ENCODE measurements around the gene ZAR1. TPM values are rescaled to one million over a fixed set of nuclear protein-coding genes. Genes with fewer than 3 reads are reported as not detected.

The ZAR1 gene
- total and polyA plus RNA-seq, 10 of the 15 experiments (the other 5 are each of a cell fraction or from before 2014, with no cell fraction given), result not detected

GRCh38 chr4:48539597-48539996, 49.5 kb downstream of the ZAR1 start:
- no peaks in the 10 kb centered on the region for H3K9me3 ChIP-seq (replicated peaks; ENCODE audit: control insufficient read depth, insufficient read depth, low read length)
- H3K9ac ChIP-seq (ENCODE audit: control insufficient read depth, insufficient read depth, low read length), result no peak overlapping the region
- H3K27ac ChIP-seq (ENCODE audit: control insufficient read depth, insufficient read depth), result no peak overlapping the region
- intact Hi-C loops (cut with micrococcal nuclease; ENCODE audit: unreplicated experiment), result no loop called here
- no peak overlapping the region for H3K4me3 ChIP-seq
- H3K4me1 ChIP-seq (ENCODE audit: control insufficient read depth, insufficient read depth, low read length), result no peaks in the 10 kb centered on the region
- BruUV-seq (replicated peaks), result no TSS peak
- ChIA-PET SMC1A (ENCODE audit: uncharacterized antibody, unreplicated experiment) (no interaction called here), RAD21 (ENCODE audit: unreplicated experiment) (no interaction called here), CTCF (interaction anchor here (0.6 kb wide), 1 partner anchor 19 kb away, joined by 3 read pairs; no protein-coding TSS in a partner anchor), POLR2A (no interaction called here)
- H3K4me2 ChIP-seq (ENCODE audit: control insufficient read depth, insufficient read depth), result no peak overlapping the region
- no peaks in the 10 kb centered on the region for H3K79me2 ChIP-seq (ENCODE audit: control insufficient read depth, insufficient read depth, low read length)
- ATAC-seq (no peak), FAIRE-seq (no peak), DNase-seq (ENCODE audit: low read depth, low spot score) (no peak)
- H3K27me3 ChIP-seq (replicated peaks in 1 of 2; ENCODE audit: control insufficient read depth in 2 of 2, insufficient read depth in 2 of 2, low read length in 1 of 2), result no peaks in the 10 kb centered on the region
- 98% methylated on average over 3 of the region's 3 CpGs for WGBS (ENCODE audit: insufficient coverage, insufficient replicate concordance, low lambda C conversion rate, missing lambda C conversion rate)
- in situ Hi-C loops (cut with MboI), result no loop called here
- H3K36me3 ChIP-seq (ENCODE audit: control insufficient read depth in 2 of 2, insufficient read depth in 2 of 2, low read length in 1 of 2), result peaks cover 5 to 26% of the 10 kb centered on the region in 2 experiments
- no peak for TF ChIP-seq SPI1 (IDR thresholded peaks at IDR 0.05; ENCODE audit: borderline replicate concordance, insufficient read depth, low read depth, low read length)
- no peak for TF ChIP-seq RAD51 (IDR thresholded peaks at IDR 0.05)
- H2AFZ ChIP-seq (ENCODE audit: control insufficient read depth, low read depth, low read length), result no peak overlapping the region
- H4K20me1 ChIP-seq (ENCODE audit: control insufficient read depth, insufficient read depth), result no peaks in the 10 kb centered on the region

DNA sequence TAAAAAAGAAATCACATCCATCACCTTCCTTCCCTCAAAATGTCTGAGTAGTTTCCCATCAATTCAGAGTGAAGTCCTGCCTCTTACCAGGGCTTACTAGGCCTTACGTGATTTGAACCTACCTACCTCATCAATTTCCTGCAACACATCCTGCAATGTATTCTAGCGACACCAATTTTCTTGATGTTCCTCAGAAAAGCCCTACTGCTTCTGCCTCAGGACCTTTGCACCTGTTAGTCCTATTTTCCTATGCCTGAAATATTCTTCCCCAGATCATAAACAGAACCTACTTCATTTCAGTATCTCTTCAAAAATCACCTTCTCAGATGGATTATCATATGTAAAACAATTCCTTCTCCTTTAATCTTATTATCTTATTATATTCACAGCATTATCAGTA, 52.8 kb downstream of the ZAR1 start:
- WGBS (ENCODE audit: insufficient coverage, insufficient replicate concordance, low lambda C conversion rate, missing lambda C conversion rate), result 100% methylated on average over 2 of the region's 2 CpGs
- BruUV-seq (replicated peaks), result no TSS peak
- CTCF ChIA-PET, result interaction anchor here (0.6 to 1.2 kb wide), 4 partner anchors 9 to 402 kb away, joined by 3 to 5 read pairs (median 4); no protein-coding TSS in a partner anchor
- DNase-seq (ENCODE audit: low read depth, low spot score) (no peak), ATAC-seq (no peak), FAIRE-seq (no peak)
- Histone ChIP-seq H2AFZ (ENCODE audit: control insufficient read depth, low read depth, low read length) (no peak overlapping the region), H3K27ac (ENCODE audit: control insufficient read depth, insufficient read depth) (no peak overlapping the region), H3K4me2 (ENCODE audit: control insufficient read depth, insufficient read depth) (no peak overlapping the region), H3K36me3 (ENCODE audit: control insufficient read depth in 2 of 2, insufficient read depth in 2 of 2, low read length in 1 of 2) (peaks cover 2 to 26% of the 10 kb centered on the region in 2 experiments), H3K9me3 (replicated peaks; ENCODE audit: control insufficient read depth, insufficient read depth, low read length) (no peaks in the 10 kb centered on the region), H3K79me2 (ENCODE audit: control insufficient read depth, insufficient read depth, low read length) (no peaks in the 10 kb centered on the region), H3K4me1 (ENCODE audit: control insufficient read depth, insufficient read depth, low read length) (no peaks in the 10 kb centered on the region), H3K4me3 (no peak overlapping the region), H3K27me3 (replicated peaks in 1 of 2; ENCODE audit: control insufficient read depth in 2 of 2, insufficient read depth in 2 of 2, low read length in 1 of 2) (no peaks in the 10 kb centered on the region), H3K9ac (ENCODE audit: control insufficient read depth, insufficient read depth, low read length) (no peak overlapping the region), H4K20me1 (ENCODE audit: control insufficient read depth, insufficient read depth) (no peaks in the 10 kb centered on the region)
- intact Hi-C loops (cut with micrococcal nuclease; ENCODE audit: unreplicated experiment), result no loop called here
- POLR2A ChIA-PET, result no interaction called here
- SMC1A ChIA-PET (ENCODE audit: uncharacterized antibody, unreplicated experiment), result interaction anchor here (1.3 to 1.6 kb wide), 2 partner anchors 12 to 20 kb away, joined by 3 to 5 read pairs; no protein-coding TSS in a partner anchor
- in situ Hi-C loops (cut with MboI), result no loop called here
- RAD21 ChIA-PET (ENCODE audit: unreplicated experiment), result interaction anchor here (1.7 kb wide), 1 partner anchor 17 kb away, joined by 4 read pairs; no protein-coding TSS in a partner anchor
- TF ChIP-seq NR2C1 (IDR thresholded peaks at IDR 0.05) (no peak), CHD4 (IDR thresholded peaks at IDR 0.05) (no peak)
- TF ChIP-seq, protein P1, sequence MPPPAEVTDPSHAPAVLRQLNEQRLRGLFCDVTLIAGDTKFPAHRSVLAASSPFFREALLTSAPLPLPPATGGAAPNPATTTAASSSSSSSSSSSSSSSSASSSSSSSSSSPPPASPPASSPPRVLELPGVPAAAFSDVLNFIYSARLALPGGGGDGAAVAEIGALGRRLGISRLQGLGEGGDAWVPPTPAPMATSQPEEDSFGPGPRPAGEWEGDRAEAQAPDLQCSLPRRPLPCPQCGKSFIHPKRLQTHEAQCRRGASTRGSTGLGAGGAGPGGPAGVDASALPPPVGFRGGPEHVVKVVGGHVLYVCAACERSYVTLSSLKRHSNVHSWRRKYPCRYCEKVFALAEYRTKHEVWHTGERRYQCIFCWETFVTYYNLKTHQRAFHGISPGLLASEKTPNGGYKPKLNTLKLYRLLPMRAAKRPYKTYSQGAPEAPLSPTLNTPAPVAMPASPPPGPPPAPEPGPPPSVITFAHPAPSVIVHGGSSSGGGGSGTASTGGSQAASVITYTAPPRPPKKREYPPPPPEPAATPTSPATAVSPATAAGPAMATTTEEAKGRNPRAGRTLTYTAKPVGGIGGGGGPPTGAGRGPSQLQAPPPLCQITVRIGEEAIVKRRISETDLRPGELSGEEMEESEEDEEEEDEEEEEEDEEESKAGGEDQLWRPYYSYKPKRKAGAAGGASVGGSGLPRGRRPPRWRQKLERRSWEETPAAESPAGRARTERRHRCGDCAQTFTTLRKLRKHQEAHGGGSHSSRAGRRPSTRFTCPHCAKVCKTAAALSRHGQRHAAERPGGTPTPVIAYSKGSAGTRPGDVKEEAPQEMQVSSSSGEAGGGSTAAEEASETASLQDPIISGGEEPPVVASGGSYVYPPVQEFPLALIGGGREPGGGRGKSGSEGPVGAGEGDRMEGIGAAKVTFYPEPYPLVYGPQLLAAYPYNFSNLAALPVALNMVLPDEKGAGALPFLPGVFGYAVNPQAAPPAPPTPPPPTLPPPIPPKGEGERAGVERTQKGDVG (CRISPR knock-in tag; IDR thresholded peaks at IDR 0.05), result no peak
